Parathyroid adenoma (tissue), 2 donors: ENCODE results near the gene MYO9A.

ENCODE experiments used
- H2AFZ ChIP-seq: fragments of 300-600 bp; sonication (generic); one replicate; pipeline ENCODE4 v1.7.0; 2017; ENCODE audit warnings: antibody characterized with exemption, mild to moderate bottlenecking
- H3K27ac ChIP-seq: fragments of 300-600 bp; sonication (generic); one replicate; pipeline ENCODE4 v1.7.0; 2017
- H3K27me3 ChIP-seq: fragments of 300-600 bp; sonication (generic); one replicate; pipeline ENCODE4 v1.7.0; 2017; ENCODE audit warnings: low read length; ENCODE audit not compliant: control insufficient read depth, insufficient read depth
- H3K36me3 ChIP-seq: fragments of 300-600 bp; sonication (generic); one replicate; pipeline ENCODE4 v1.7.0; 2017; ENCODE audit warnings: low read length; ENCODE audit not compliant: control insufficient read depth, insufficient read depth
- H3K4me1 ChIP-seq: fragments of 300-600 bp; sonication (generic); one replicate; pipeline ENCODE4 v1.7.0; 2017; ENCODE audit warnings: control low read depth
- H3K4me2 ChIP-seq: fragments of 300-600 bp; sonication (generic); one replicate; pipeline ENCODE4 v1.7.0; 2017; ENCODE audit warnings: low read length
- H3K4me3 ChIP-seq: fragments of 300-600 bp; sonication (generic); one replicate; pipeline ENCODE4 v1.7.0; 2017; ENCODE audit warnings: low read depth, low read length
- H3K79me2 ChIP-seq: fragments of 300-600 bp; sonication (generic); one replicate; pipeline ENCODE4 v1.7.0; 2017; ENCODE audit warnings: control low read depth
- H3K9ac ChIP-seq: fragments of 300-600 bp; sonication (generic); one replicate; pipeline ENCODE4 v1.7.0; 2017; ENCODE audit warnings: mild to moderate bottlenecking
- H3K9me3 ChIP-seq: fragments of 300-600 bp; sonication (generic); one replicate; pipeline ENCODE4 v1.7.0; 2017; ENCODE audit warnings: low read length; ENCODE audit not compliant: control insufficient read depth
- CTCF ChIP-seq: fragments of 300-600 bp; sonication (generic); IDR thresholded peaks from one replicate; pipeline ENCODE4 v1.7.0; 2017; ENCODE audit warnings: antibody characterized with exemption, mild to moderate bottlenecking
- donor health status: primary hyperparathyroidism.

MYO9A gene

DNA sequence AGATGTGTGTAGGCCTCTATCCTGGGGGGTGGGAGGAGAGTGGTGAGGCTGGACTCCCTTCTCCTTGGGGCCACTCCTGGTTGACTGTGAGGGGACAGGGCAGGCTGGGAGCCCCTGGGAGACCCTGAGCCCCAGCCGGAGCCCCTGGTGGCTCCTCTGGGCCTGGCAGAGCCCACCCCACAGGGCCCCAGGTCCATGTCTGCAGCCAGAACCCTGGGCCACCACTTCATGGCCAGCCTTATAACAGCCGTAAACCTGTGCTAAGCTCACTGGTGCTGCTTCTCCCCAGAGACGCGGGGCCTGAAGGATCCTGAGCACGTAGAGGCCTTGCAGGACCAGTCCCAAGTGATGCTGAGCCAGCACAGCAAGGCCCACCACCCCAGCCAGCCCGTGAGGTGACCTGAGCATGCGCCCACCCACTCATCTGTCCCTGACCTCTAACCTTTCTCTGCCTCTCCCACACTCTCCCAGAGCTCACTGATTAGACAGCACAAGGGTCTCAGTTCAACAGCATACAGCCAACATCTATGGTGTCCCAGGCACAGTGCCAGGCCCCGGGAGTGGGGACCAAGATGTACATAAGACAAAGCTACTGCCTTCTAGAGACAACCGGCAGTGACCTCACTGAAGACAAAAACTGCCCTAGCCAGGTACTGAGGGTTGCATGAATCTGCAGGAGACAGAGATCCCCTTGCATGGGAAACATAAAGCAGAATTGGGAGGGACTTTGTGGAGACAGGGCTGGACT lies 304.1 kb downstream of the MYO9A start:
- H2AFZ ChIP-seq, result no peak overlapping the region
- H3K79me2 ChIP-seq, result no peaks in the 10 kb centered on the region
- no peaks in the 10 kb centered on the region for H3K4me1 ChIP-seq
- H3K9me3 ChIP-seq, result no peaks in the 10 kb centered on the region
- no peaks in the 10 kb centered on the region for H3K27me3 ChIP-seq
- no peaks in the 10 kb centered on the region for H3K36me3 ChIP-seq
- no peak overlapping the region for H3K4me2 ChIP-seq
- no peak overlapping the region for H3K9ac ChIP-seq
- TF ChIP-seq CTCF, result no peak
- no peak overlapping the region for H3K4me3 ChIP-seq
- H3K27ac ChIP-seq, result no peak overlapping the region

GRCh38 chr15:71812966-71813722 lies 304.8 kb downstream of the MYO9A start:
- H3K9me3 ChIP-seq, result no peaks in the 10 kb centered on the region
- H3K4me3 ChIP-seq, result no peak overlapping the region
- TF ChIP-seq CTCF, result no peak
- H3K27me3 ChIP-seq, result no peaks in the 10 kb centered on the region
- H3K4me2 ChIP-seq, result no peak overlapping the region
- no peak overlapping the region for H3K27ac ChIP-seq
- H2AFZ ChIP-seq, result no peak overlapping the region
- H3K36me3 ChIP-seq, result no peaks in the 10 kb centered on the region
- no peak overlapping the region for H3K9ac ChIP-seq
- H3K4me1 ChIP-seq, result no peaks in the 10 kb centered on the region
- no peaks in the 10 kb centered on the region for H3K79me2 ChIP-seq

- Histone ChIP-seq H3K4me2 (no peak overlapping the region), H3K27ac (no peak overlapping the region), H3K9ac (no peak overlapping the region), H3K79me2 (no peaks in the 10 kb centered on the region), H3K4me1 (no peaks in the 10 kb centered on the region), H3K36me3 (no peaks in the 10 kb centered on the region), H3K9me3 (no peaks in the 10 kb centered on the region), H3K4me3 (no peak overlapping the region), H2AFZ (no peak overlapping the region), H3K27me3 (no peaks in the 10 kb centered on the region)
- no peak for TF ChIP-seq CTCF
Measured at GRCh38 chr15:71811752-71812735, 305.9 kb downstream of the MYO9A start.

- Histone ChIP-seq H3K27me3 (no peaks in the 10 kb centered on the region), H3K27ac (no peak overlapping the region), H3K36me3 (no peaks in the 10 kb centered on the region), H3K9ac (no peak overlapping the region), H2AFZ (no peak overlapping the region), H3K4me3 (no peak overlapping the region), H3K79me2 (no peaks in the 10 kb centered on the region), H3K4me2 (no peak overlapping the region), H3K4me1 (peaks cover 5% of the 10 kb centered on the region), H3K9me3 (no peaks in the 10 kb centered on the region)
- TF ChIP-seq CTCF, result no peak
Measured at GRCh38 chr15:71811036-71811736, 306.8 kb downstream of the MYO9A start.
